ENCODE measurements around the gene BRD9. TPM values are rescaled to one million over a fixed set of nuclear protein-coding genes. Genes with fewer than 3 reads are reported as not detected.

BRD9 gene
- total RNA-seq, 1 experiment from 2014 or later, result 55.6 TPM

DNA sequence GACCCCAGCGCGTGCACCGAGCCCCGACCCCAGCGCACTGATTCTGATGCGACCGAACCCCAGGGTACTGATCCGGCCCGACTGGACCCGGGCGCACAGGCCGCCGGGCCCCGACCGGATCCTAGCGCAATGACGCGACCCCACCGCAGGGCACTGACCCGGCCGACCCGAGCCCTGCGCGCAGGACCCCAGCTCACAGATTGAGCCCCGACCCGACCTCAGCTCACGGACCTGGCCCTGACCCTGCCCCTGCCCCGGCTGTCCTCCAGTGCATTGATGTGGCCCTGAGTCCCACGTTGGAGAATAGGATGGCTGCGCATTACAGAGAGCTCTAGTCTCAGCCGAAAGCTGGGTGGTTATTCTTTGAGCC, 521 bp upstream of the BRD9 start:
- H3K4me1 Mint-ChIP-seq, result peaks cover 19% of the 10 kb centered on the region
- ATAC-seq, result peak; percentile 14
- POLR2A ChIA-PET, result interaction anchor here (0.6 to 1.6 kb wide), 2 partner anchors 10 to 90 kb away, joined by 3 to 4 read pairs; no protein-coding TSS in a partner anchor
- H3K27me3 Mint-ChIP-seq (ENCODE audit: low read depth), result no peaks in the 10 kb centered on the region
- DNase-seq (ENCODE audit: low spot score), result peak; percentile 28
- H3K4me3 Mint-ChIP-seq, result peak overlapping the region; percentile 78
- 0 out of 2 replicates have a peak overlapping the region, but pooled peaks have one; percentile 36 for H3K27ac Mint-ChIP-seq
- TF ChIP-seq, protein P1, sequence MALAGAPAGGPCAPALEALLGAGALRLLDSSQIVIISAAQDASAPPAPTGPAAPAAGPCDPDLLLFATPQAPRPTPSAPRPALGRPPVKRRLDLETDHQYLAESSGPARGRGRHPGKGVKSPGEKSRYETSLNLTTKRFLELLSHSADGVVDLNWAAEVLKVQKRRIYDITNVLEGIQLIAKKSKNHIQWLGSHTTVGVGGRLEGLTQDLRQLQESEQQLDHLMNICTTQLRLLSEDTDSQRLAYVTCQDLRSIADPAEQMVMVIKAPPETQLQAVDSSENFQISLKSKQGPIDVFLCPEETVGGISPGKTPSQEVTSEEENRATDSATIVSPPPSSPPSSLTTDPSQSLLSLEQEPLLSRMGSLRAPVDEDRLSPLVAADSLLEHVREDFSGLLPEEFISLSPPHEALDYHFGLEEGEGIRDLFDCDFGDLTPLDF (CRISPR knock-in tag; IDR thresholded peaks at IDR 0.05), result no peak
- TF ChIP-seq, protein P2, sequence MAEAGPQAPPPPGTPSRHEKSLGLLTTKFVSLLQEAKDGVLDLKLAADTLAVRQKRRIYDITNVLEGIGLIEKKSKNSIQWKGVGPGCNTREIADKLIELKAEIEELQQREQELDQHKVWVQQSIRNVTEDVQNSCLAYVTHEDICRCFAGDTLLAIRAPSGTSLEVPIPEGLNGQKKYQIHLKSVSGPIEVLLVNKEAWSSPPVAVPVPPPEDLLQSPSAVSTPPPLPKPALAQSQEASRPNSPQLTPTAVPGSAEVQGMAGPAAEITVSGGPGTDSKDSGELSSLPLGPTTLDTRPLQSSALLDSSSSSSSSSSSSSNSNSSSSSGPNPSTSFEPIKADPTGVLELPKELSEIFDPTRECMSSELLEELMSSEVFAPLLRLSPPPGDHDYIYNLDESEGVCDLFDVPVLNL (CRISPR knock-in tag; IDR thresholded peaks at IDR 0.05; ENCODE audit: borderline replicate concordance, low read depth), result no peak
- TF ChIP-seq GRHL2 (CRISPR knock-in tag; IDR thresholded peaks at IDR 0.05; ENCODE audit: insufficient replicate concordance, severe bottlenecking) (no peak), NFATC4 (CRISPR knock-in tag; IDR thresholded peaks at IDR 0.05) (no peak), CREB1 (CRISPR knock-in tag; IDR thresholded peaks at IDR 0.05) (no peak), NR3C1 (CRISPR knock-in tag; conservative IDR thresholded peaks at IDR 0.05; ENCODE audit: low read depth) (no peak), KAT7 (CRISPR knock-in tag; IDR thresholded peaks at IDR 0.05; ENCODE audit: borderline replicate concordance) (no peak), JUN (CRISPR knock-in tag; IDR thresholded peaks at IDR 0.05) (no peak), SOX15 (CRISPR knock-in tag; IDR thresholded peaks at IDR 0.05) (no peak), ZNF416 (CRISPR knock-in tag; IDR thresholded peaks at IDR 0.05) (no peak), IRF2 (CRISPR knock-in tag; IDR thresholded peaks at IDR 0.05; ENCODE audit: borderline replicate concordance, low read depth) (no peak)
- TF ChIP-seq, protein P3, sequence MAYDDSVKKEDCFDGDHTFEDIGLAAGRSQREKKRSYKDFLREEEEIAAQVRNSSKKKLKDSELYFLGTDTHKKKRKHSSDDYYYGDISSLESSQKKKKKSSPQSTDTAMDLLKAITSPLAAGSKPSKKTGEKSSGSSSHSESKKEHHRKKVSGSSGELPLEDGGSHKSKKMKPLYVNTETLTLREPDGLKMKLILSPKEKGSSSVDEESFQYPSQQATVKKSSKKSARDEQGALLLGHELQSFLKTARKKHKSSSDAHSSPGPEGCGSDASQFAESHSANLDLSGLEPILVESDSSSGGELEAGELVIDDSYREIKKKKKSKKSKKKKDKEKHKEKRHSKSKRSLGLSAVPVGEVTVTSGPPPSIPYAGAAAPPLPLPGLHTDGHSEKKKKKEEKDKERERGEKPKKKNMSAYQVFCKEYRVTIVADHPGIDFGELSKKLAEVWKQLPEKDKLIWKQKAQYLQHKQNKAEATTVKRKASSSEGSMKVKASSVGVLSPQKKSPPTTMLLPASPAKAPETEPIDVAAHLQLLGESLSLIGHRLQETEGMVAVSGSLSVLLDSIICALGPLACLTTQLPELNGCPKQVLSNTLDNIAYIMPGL (CRISPR knock-in tag; IDR thresholded peaks at IDR 0.05), result no peak
- TF ChIP-seq, protein P4, sequence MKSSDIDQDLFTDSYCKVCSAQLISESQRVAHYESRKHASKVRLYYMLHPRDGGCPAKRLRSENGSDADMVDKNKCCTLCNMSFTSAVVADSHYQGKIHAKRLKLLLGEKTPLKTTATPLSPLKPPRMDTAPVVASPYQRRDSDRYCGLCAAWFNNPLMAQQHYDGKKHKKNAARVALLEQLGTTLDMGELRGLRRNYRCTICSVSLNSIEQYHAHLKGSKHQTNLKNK (CRISPR knock-in tag; IDR thresholded peaks at IDR 0.05), result no peak
- TF ChIP-seq, protein P5, sequence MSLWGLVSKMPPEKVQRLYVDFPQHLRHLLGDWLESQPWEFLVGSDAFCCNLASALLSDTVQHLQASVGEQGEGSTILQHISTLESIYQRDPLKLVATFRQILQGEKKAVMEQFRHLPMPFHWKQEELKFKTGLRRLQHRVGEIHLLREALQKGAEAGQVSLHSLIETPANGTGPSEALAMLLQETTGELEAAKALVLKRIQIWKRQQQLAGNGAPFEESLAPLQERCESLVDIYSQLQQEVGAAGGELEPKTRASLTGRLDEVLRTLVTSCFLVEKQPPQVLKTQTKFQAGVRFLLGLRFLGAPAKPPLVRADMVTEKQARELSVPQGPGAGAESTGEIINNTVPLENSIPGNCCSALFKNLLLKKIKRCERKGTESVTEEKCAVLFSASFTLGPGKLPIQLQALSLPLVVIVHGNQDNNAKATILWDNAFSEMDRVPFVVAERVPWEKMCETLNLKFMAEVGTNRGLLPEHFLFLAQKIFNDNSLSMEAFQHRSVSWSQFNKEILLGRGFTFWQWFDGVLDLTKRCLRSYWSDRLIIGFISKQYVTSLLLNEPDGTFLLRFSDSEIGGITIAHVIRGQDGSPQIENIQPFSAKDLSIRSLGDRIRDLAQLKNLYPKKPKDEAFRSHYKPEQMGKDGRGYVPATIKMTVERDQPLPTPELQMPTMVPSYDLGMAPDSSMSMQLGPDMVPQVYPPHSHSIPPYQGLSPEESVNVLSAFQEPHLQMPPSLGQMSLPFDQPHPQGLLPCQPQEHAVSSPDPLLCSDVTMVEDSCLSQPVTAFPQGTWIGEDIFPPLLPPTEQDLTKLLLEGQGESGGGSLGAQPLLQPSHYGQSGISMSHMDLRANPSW (CRISPR knock-in tag; conservative IDR thresholded peaks at IDR 0.05; ENCODE audit: low read depth), result no peak
- TF ChIP-seq, protein P6, sequence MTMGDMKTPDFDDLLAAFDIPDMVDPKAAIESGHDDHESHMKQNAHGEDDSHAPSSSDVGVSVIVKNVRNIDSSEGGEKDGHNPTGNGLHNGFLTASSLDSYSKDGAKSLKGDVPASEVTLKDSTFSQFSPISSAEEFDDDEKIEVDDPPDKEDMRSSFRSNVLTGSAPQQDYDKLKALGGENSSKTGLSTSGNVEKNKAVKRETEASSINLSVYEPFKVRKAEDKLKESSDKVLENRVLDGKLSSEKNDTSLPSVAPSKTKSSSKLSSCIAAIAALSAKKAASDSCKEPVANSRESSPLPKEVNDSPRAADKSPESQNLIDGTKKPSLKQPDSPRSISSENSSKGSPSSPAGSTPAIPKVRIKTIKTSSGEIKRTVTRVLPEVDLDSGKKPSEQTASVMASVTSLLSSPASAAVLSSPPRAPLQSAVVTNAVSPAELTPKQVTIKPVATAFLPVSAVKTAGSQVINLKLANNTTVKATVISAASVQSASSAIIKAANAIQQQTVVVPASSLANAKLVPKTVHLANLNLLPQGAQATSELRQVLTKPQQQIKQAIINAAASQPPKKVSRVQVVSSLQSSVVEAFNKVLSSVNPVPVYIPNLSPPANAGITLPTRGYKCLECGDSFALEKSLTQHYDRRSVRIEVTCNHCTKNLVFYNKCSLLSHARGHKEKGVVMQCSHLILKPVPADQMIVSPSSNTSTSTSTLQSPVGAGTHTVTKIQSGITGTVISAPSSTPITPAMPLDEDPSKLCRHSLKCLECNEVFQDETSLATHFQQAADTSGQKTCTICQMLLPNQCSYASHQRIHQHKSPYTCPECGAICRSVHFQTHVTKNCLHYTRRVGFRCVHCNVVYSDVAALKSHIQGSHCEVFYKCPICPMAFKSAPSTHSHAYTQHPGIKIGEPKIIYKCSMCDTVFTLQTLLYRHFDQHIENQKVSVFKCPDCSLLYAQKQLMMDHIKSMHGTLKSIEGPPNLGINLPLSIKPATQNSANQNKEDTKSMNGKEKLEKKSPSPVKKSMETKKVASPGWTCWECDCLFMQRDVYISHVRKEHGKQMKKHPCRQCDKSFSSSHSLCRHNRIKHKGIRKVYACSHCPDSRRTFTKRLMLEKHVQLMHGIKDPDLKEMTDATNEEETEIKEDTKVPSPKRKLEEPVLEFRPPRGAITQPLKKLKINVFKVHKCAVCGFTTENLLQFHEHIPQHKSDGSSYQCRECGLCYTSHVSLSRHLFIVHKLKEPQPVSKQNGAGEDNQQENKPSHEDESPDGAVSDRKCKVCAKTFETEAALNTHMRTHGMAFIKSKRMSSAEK (CRISPR knock-in tag; IDR thresholded peaks at IDR 0.05; ENCODE audit: borderline replicate concordance), result no peak
- TF ChIP-seq, protein P7, sequence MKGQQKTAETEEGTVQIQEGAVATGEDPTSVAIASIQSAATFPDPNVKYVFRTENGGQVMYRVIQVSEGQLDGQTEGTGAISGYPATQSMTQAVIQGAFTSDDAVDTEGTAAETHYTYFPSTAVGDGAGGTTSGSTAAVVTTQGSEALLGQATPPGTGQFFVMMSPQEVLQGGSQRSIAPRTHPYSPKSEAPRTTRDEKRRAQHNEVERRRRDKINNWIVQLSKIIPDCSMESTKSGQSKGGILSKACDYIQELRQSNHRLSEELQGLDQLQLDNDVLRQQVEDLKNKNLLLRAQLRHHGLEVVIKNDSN (CRISPR knock-in tag; IDR thresholded peaks at IDR 0.05), result no peak
- TF ChIP-seq, protein P8, sequence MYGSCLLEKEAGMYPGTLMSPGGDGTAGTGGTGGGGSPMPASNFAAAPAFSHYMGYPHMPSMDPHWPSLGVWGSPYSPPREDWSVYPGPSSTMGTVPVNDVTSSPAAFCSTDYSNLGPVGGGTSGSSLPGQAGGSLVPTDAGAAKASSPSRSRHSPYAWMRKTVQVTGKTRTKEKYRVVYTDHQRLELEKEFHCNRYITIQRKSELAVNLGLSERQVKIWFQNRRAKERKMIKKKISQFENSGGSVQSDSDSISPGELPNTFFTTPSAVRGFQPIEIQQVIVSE (CRISPR knock-in tag; IDR thresholded peaks at IDR 0.05; ENCODE audit: borderline replicate concordance), result no peak
- peaks cover 53% of the 10 kb centered on the region for H3K36me3 Mint-ChIP-seq
- CTCF ChIA-PET, result interaction anchor here (1.1 to 2.0 kb wide), 9 partner anchors 10 to 487 kb away, joined by 3 to 13 read pairs (median 4); no protein-coding TSS in a partner anchor
- H3K9me3 Mint-ChIP-seq, result no peaks in the 10 kb centered on the region

Data from WTC11 (cell line).